ENCODE data around the gene ALPL.

Gene ALPL

DNA sequence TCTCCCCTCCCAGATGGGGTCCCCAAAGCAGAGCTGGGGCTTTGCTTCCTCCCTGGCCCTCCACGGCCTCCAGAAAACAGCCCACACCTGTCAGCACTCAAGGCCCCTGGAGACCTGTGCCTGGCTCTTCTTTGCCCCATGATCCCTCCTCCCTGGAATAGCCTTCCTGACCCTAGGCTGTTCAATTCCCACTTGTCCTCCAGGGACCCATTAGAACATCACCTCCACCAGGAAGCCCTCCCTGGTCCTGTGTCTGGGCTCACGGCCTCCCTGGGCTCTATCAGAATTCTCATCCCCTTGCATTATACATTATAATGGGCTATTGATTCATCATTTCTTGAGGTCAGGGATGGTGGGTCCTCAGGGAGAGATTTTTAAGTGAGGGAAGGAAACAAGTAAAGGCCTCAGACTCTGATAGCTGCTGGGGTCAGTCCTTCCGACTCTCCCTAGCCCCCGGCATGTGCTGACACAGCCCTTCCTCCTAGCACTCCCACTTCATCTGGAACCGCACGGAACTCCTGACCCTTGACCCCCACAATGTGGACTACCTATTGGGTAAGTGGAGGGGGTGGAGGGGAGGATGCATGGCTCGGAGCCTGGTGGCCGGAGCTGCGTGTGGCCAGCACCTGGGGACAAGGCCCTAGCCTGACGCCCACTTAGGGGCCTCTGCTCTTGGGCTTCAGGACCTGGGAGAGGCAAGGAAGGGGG, 60.8 kb downstream of the ALPL start:
- peaks cover 0 to 12% (median 6%) of the 10 kb centered on the region in 4 experiments for H3K4me1 ChIP-seq (ENCODE audit: control extremely low read depth in 1 of 4, control insufficient read depth in 4 of 4, insufficient read depth in 4 of 4, low read length in 3 of 4)
- DNase-seq: no peak
- ChIA-PET CTCF (interaction anchor here (0.7 to 1.5 kb wide), 3 partner anchors 8 to 115 kb away, joined by 3 read pairs; no protein-coding TSS in a partner anchor), POLR2A (no interaction called here)
- no peaks in the 10 kb centered on the region for H3K36me3 ChIP-seq (ENCODE audit: control insufficient read depth in 4 of 4, insufficient read depth in 4 of 4, low read length in 3 of 4)
- no peak overlapping the region for H3K27ac ChIP-seq (ENCODE audit: insufficient read depth in 1 of 2, low read depth in 1 of 2, low read length in 2 of 2, poor library complexity in 1 of 2, severe bottlenecking in 2 of 2)
- H3K9me3 ChIP-seq (ENCODE audit: control extremely low read depth in 1 of 5, control insufficient read depth in 4 of 5, insufficient read depth in 2 of 5, low read depth in 1 of 5, low read length in 4 of 5): peaks cover 0 to 2% (median 0%) of the 10 kb centered on the region in 5 experiments
- peaks cover 0 to 7% (median 0%) of the 10 kb centered on the region in 5 experiments for H3K27me3 ChIP-seq (replicated peaks in 2 of 5; ENCODE audit: control insufficient read depth in 4 of 5, insufficient read depth in 5 of 5, low read length in 4 of 5)
- H3K4me3 ChIP-seq (ENCODE audit: control insufficient read depth in 1 of 7, extremely low read depth in 1 of 7, insufficient read depth in 4 of 7, low read depth in 2 of 7, low read length in 6 of 7): no peak overlapping the region
- 90% methylated on average over 3 of the region's 10 CpGs for WGBS (ENCODE audit: insufficient coverage)

DNA sequence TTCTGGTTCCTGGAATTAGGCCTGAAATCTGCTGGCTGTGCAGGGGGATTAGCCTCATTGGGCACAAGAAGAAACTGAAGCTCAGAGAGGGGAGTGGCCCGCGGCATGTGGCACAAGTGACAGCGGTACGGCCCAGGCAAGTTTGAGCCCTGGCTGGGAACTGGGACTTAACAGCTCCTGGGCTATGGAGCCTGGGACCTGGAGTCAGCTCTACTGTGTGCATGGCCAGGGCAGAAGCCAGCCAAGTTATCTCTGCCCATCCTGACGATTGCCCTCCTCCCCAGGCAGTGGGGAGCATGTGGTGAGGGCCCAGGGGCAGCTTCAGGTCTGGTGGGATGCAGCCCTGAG, 61.3 kb downstream of the ALPL start:
- Histone ChIP-seq H3K4me3 (ENCODE audit: control insufficient read depth in 1 of 7, extremely low read depth in 1 of 7, insufficient read depth in 4 of 7, low read depth in 2 of 7, low read length in 6 of 7) (no peak overlapping the region), H3K36me3 (ENCODE audit: control insufficient read depth in 4 of 4, insufficient read depth in 4 of 4, low read length in 3 of 4) (no peaks in the 10 kb centered on the region), H3K4me1 (ENCODE audit: control extremely low read depth in 1 of 4, control insufficient read depth in 4 of 4, insufficient read depth in 4 of 4, low read length in 3 of 4) (peaks cover 0 to 12% (median 6%) of the 10 kb centered on the region in 4 experiments), H3K27me3 (replicated peaks in 2 of 5; ENCODE audit: control insufficient read depth in 4 of 5, insufficient read depth in 5 of 5, low read length in 4 of 5) (peaks cover 0 to 7% (median 0%) of the 10 kb centered on the region in 5 experiments), H3K27ac (ENCODE audit: insufficient read depth in 1 of 2, low read depth in 1 of 2, low read length in 2 of 2, poor library complexity in 1 of 2, severe bottlenecking in 2 of 2) (no peak overlapping the region), H3K9me3 (ENCODE audit: control extremely low read depth in 1 of 5, control insufficient read depth in 4 of 5, insufficient read depth in 2 of 5, low read depth in 1 of 5, low read length in 4 of 5) (peaks cover 0 to 2% (median 0%) of the 10 kb centered on the region in 5 experiments)
- CTCF ChIA-PET: interaction anchor here (0.7 to 1.5 kb wide), 3 partner anchors 9 to 116 kb away, joined by 3 read pairs; no protein-coding TSS in a partner anchor
- POLR2A ChIA-PET: no interaction called here
- no peak for DNase-seq
- WGBS (ENCODE audit: insufficient coverage): 100% methylated on average over 5 of the region's 5 CpGs

DNA sequence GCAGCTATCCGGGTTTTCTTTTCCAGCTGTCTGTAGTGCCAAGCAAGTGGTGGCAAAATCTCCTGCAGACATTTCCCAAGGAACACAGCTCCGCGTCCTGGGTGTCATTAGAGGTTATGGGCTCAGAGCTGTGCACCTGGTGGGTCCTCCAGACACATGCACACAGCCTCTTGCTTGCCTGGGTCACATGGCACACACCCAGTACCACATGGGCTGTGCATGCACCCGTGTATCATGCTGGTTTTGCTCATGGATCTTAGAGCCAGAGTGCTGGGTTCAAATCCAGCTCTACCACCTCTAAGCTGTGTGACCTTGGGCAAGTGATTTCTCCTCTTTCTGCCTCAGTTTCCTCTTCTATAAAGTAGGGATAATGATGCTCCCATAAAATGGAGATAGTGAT, 61.7 kb downstream of the ALPL start:
- Histone ChIP-seq H3K9me3 (ENCODE audit: control extremely low read depth in 1 of 5, control insufficient read depth in 4 of 5, insufficient read depth in 2 of 5, low read depth in 1 of 5, low read length in 4 of 5) (peaks cover 0 to 2% (median 0%) of the 10 kb centered on the region in 5 experiments), H3K4me1 (ENCODE audit: control extremely low read depth in 1 of 4, control insufficient read depth in 4 of 4, insufficient read depth in 4 of 4, low read length in 3 of 4) (peaks cover 0 to 12% (median 6%) of the 10 kb centered on the region in 4 experiments), H3K27ac (ENCODE audit: insufficient read depth in 1 of 2, low read depth in 1 of 2, low read length in 2 of 2, poor library complexity in 1 of 2, severe bottlenecking in 2 of 2) (no peak overlapping the region), H3K4me3 (ENCODE audit: control insufficient read depth in 1 of 7, extremely low read depth in 1 of 7, insufficient read depth in 4 of 7, low read depth in 2 of 7, low read length in 6 of 7) (no peak overlapping the region), H3K27me3 (replicated peaks in 2 of 5; ENCODE audit: control insufficient read depth in 4 of 5, insufficient read depth in 5 of 5, low read length in 4 of 5) (peaks cover 0 to 7% (median 0%) of the 10 kb centered on the region in 5 experiments), H3K36me3 (ENCODE audit: control insufficient read depth in 4 of 4, insufficient read depth in 4 of 4, low read length in 3 of 4) (no peaks in the 10 kb centered on the region)
- no peak for DNase-seq
- WGBS (ENCODE audit: insufficient coverage): 100% methylated on average over 3 of the region's 4 CpGs
- POLR2A ChIA-PET: no interaction called here
- CTCF ChIA-PET: interaction anchor here (0.7 to 1.5 kb wide), 3 partner anchors 9 to 116 kb away, joined by 3 read pairs; no protein-coding TSS in a partner anchor

DNA sequence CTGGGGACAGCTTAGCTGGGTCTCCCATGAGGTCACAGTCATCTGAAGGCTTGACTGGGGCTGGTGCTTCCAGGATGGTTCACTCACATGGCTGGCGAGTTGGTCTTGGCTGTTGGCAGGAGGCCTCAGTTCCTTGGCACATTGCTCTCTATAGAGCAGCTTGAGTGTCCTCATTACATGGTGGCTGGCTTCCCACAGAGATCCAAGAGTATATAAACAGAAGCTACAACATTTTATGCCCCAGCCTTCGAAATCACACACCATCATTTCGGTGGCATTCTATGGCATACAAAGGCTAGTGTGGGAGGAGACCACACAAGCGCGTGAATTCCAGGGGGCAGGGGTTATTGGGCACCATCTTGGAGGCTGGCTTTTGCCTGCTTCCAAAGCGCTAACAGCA, 63.0 kb downstream of the ALPL start:
- H3K9me3 ChIP-seq (ENCODE audit: control extremely low read depth in 1 of 5, control insufficient read depth in 4 of 5, insufficient read depth in 2 of 5, low read depth in 1 of 5, low read length in 4 of 5): peaks cover 0 to 2% (median 0%) of the 10 kb centered on the region in 5 experiments
- WGBS (ENCODE audit: insufficient coverage): 96% methylated on average over 6 of the region's 6 CpGs
- H3K4me3 ChIP-seq (ENCODE audit: control insufficient read depth in 1 of 7, extremely low read depth in 1 of 7, insufficient read depth in 4 of 7, low read depth in 2 of 7, low read length in 6 of 7): no peak overlapping the region
- POLR2A ChIA-PET: no interaction called here
- no peak for DNase-seq
- H3K27me3 ChIP-seq (replicated peaks in 2 of 5; ENCODE audit: control insufficient read depth in 4 of 5, insufficient read depth in 5 of 5, low read length in 4 of 5): peaks cover 0 to 7% (median 0%) of the 10 kb centered on the region in 5 experiments
- no peaks in the 10 kb centered on the region for H3K36me3 ChIP-seq (ENCODE audit: control insufficient read depth in 4 of 4, insufficient read depth in 4 of 4, low read length in 3 of 4)
- H3K4me1 ChIP-seq (ENCODE audit: control extremely low read depth in 1 of 4, control insufficient read depth in 4 of 4, insufficient read depth in 4 of 4, low read length in 3 of 4): peaks cover 0 to 12% (median 6%) of the 10 kb centered on the region in 4 experiments
- CTCF ChIA-PET: interaction anchor here (0.7 to 1.3 kb wide), 3 partner anchors 26 to 341 kb away, joined by 3 to 4 read pairs (median 3); no protein-coding TSS in a partner anchor
- H3K27ac ChIP-seq (ENCODE audit: insufficient read depth in 1 of 2, low read depth in 1 of 2, low read length in 2 of 2, poor library complexity in 1 of 2, severe bottlenecking in 2 of 2): no peak overlapping the region

DNA sequence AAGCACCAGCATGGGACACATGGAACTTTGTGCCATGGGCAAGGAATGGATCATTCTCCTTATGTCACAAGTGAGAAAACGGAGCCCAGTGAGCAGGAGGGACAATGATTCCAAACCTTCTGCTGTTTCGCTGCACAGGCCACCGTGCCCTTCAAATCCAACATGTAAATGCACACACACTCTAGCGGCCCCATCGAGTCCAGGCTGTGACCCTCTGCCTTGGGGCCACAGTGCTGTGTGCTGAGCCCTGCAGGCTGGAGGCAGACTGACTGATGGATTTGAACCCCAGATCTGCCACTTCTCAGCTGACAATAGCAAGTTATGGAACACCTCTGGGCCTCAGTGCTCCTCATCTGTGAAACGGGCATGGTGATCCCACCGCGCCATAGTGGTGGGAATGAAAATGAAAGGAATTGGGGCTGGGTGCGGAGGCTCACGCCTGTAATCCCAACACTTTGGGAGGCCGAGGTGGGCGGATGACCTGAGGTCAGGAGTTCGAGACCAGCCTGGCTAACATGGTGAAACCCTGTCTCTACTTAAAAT, 63.6 kb downstream of the ALPL start:
- ChIA-PET CTCF (interaction anchor here (0.7 to 2.3 kb wide), 8 partner anchors 8 to 647 kb away, joined by 3 to 6 read pairs (median 4); no protein-coding TSS in a partner anchor), POLR2A (no interaction called here)
- H3K4me1 ChIP-seq (ENCODE audit: control extremely low read depth in 1 of 4, control insufficient read depth in 4 of 4, insufficient read depth in 4 of 4, low read length in 3 of 4): peaks cover 0 to 12% (median 6%) of the 10 kb centered on the region in 4 experiments
- no peak for DNase-seq
- peaks cover 0 to 2% (median 0%) of the 10 kb centered on the region in 5 experiments for H3K9me3 ChIP-seq (ENCODE audit: control extremely low read depth in 1 of 5, control insufficient read depth in 4 of 5, insufficient read depth in 2 of 5, low read depth in 1 of 5, low read length in 4 of 5)
- H3K27me3 ChIP-seq (replicated peaks in 2 of 5; ENCODE audit: control insufficient read depth in 4 of 5, insufficient read depth in 5 of 5, low read length in 4 of 5): peaks cover 0 to 7% (median 0%) of the 10 kb centered on the region in 5 experiments
- no peak overlapping the region for H3K4me3 ChIP-seq (ENCODE audit: control insufficient read depth in 1 of 7, extremely low read depth in 1 of 7, insufficient read depth in 4 of 7, low read depth in 2 of 7, low read length in 6 of 7)
- WGBS (ENCODE audit: insufficient coverage): 88% methylated on average over 8 of the region's 13 CpGs
- no peak overlapping the region for H3K27ac ChIP-seq (ENCODE audit: insufficient read depth in 1 of 2, low read depth in 1 of 2, low read length in 2 of 2, poor library complexity in 1 of 2, severe bottlenecking in 2 of 2)
- no peaks in the 10 kb centered on the region for H3K36me3 ChIP-seq (ENCODE audit: control insufficient read depth in 4 of 4, insufficient read depth in 4 of 4, low read length in 3 of 4)

DNA sequence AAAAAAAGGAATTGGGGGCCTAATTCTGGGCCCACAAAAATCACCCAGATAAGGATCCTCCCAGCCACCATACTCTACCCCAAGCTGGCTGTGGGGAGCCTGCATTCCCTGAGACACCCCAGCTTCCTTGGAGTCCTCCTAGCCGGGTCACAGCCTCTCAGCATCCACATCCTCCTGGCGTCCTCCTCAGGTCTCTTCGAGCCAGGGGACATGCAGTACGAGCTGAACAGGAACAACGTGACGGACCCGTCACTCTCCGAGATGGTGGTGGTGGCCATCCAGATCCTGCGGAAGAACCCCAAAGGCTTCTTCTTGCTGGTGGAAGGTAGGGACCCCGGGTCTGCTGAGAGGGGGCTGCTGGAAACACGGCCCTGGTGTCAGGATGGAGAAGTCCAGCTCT, 64.3 kb downstream of the ALPL start:
- Histone ChIP-seq H3K36me3 (ENCODE audit: control insufficient read depth in 4 of 4, insufficient read depth in 4 of 4, low read length in 3 of 4) (no peaks in the 10 kb centered on the region), H3K9me3 (ENCODE audit: control extremely low read depth in 1 of 5, control insufficient read depth in 4 of 5, insufficient read depth in 2 of 5, low read depth in 1 of 5, low read length in 4 of 5) (peaks cover 0 to 2% (median 0%) of the 10 kb centered on the region in 5 experiments), H3K4me3 (ENCODE audit: control insufficient read depth in 1 of 7, extremely low read depth in 1 of 7, insufficient read depth in 4 of 7, low read depth in 2 of 7, low read length in 6 of 7) (no peak overlapping the region), H3K27ac (ENCODE audit: insufficient read depth in 1 of 2, low read depth in 1 of 2, low read length in 2 of 2, poor library complexity in 1 of 2, severe bottlenecking in 2 of 2) (no peak overlapping the region), H3K4me1 (ENCODE audit: control extremely low read depth in 1 of 4, control insufficient read depth in 4 of 4, insufficient read depth in 4 of 4, low read length in 3 of 4) (peaks cover 0 to 12% (median 6%) of the 10 kb centered on the region in 4 experiments), H3K27me3 (replicated peaks in 2 of 5; ENCODE audit: control insufficient read depth in 4 of 5, insufficient read depth in 5 of 5, low read length in 4 of 5) (peaks cover 0 to 7% (median 0%) of the 10 kb centered on the region in 5 experiments)
- 51% methylated on average over 11 of the region's 11 CpGs for WGBS (ENCODE audit: insufficient coverage)
- POLR2A ChIA-PET: no interaction called here
- DNase-seq: no peak
- CTCF ChIA-PET: interaction anchor here (0.7 to 2.3 kb wide), 6 partner anchors 9 to 647 kb away, joined by 3 to 6 read pairs (median 4); no protein-coding TSS in a partner anchor

All from common myeloid progenitor, CD34-positive (primary cell).